ENCODE results near the gene ROCK1.
"Not testable (repeated sequence)": the region's sequence is repeated elsewhere in the genome, so short reads cannot be mapped to it uniquely, and the experiment has no call there.

Gene ROCK1

DNA sequence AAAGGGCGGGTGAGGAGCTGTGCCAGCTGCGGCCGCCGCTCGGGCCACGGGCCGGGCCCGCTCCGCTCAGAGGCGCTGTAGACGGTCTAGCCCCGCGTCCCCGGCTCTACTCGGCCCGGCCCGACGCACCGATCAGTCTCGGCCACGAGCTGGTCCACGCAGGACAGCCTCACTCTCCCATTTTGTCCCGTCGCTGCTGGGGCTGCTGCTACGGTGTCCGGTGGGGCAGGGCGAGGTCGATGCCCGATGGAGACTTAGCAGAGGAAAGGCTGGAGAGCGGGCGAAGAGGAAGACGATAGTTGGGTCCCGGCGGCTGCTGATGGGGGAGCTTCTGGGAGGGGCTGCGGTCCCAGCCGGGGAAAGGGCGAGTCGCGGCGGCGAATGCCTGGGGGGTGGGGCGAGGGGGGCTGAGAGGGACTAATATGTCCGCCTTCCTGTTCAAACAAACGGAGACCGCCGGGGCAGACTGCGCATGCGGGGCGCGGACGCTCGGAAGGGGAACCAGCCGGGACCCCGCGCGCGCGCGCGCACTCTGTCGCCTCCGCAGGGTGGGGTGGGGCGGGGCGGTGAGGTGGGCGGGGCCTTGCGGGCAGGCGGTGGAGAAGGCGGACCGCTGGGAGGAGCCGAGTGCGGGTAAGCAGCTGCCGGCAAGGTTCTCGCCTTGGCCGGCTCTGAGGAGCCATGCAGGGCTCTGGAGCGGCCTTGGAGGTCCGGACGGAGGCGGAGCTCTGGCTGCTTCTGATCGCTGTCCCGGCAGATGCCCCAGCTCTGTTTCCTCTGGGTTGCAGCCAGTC lies at the start of gene ROCK1:
ROCK1 (minus strand) TSS at position 468 of the 794 bp plus-strand sequence. CDS start 903 bp downstream, outside the sequence.
- peak; percentile 98 to 99 (median 98) for DNase-seq (ENCODE audit: low read depth in 4 of 4, low spot score in 1 of 4)

DNA sequence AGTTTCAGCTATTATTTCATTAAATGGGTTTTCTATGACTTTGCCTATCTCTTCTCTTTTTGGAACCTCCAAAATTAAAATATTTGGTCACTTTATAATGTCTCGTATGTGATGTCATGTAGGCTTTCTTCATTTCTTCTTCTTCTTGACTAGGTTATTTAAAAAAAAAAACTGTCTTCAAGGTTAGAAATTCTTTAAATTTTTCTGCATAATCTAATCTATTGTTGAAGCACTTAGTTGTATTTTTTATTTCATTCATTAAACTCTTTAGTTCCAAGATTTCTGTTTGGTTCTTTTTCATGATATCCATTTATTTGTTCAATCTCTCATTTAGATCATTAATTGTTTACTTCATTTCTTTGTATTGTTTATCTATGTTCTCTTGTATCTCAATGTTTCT lies 43.8 kb upstream of the ROCK1 start:
- DNase-seq (ENCODE audit: low read depth in 4 of 4, low spot score in 1 of 4): no peak

GRCh38 chr18:21146016-21146415 lies 34.4 kb upstream of the ROCK1 start:
- no peak for DNase-seq (ENCODE audit: low read depth in 4 of 4, low spot score in 1 of 4)

DNA sequence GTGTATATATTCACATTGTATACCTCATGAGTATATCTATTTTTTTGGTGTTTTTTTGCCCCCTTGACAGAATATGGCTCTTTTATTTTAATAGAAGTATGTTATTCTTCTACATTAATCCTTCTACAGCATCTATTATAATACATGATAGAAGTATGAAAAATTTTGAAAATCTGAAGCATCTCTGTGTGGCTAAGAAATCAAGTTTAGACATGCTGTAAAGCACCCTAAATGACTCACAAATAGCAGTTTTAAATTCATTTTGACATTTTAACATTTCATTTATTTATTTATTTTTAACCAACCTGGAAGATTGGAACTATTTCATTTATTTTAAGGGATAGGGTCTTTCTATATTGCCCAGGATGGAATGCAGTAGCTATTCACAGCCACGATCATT lies 33.8 kb upstream of the ROCK1 start:
- DNase-seq (ENCODE audit: low read depth in 4 of 4, low spot score in 1 of 4): no peak

DNA sequence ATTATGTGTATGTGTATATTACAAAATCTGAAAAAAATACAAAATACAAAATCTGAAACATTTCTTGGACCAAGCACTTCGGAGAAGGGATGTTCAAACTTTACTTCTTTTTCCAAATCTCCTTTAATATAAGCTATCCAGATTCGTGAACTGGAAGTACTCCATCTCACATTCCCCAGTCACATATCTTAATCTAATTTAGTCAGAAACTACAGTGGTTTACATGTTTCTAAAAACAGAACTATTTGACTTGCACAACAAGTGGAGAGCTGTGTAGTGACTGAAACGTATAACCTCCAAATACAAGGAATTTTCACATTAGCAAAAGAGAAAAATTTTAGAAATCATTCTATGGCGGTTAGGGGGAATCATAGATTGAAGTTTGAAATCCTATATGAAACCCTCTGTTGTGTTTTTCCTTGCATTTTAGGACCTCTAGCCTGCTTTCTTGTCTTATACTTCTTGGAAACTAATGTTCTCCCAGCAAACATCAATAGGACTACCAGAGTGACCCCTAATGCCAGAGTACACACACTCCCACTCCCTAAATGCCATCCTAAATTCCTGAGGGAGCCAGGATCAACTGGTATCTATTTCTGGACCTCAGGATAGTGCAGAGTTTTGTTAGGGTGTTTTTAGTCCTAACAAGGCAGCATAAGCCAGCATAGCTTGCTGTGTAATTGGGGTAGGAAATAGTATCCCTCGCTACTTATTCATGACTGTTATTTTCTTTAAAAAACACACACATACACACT lies 30.2 kb upstream of the ROCK1 start:
- DNase-seq (ENCODE audit: low read depth in 4 of 4, low spot score in 1 of 4): no peak

- not testable (repeated sequence) for DNase-seq (ENCODE audit: low read depth in 4 of 4, low spot score in 1 of 4)
These were observed 26.3 kb upstream of the ROCK1 start for GRCh38 chr18:21137719-21138488.

DNA sequence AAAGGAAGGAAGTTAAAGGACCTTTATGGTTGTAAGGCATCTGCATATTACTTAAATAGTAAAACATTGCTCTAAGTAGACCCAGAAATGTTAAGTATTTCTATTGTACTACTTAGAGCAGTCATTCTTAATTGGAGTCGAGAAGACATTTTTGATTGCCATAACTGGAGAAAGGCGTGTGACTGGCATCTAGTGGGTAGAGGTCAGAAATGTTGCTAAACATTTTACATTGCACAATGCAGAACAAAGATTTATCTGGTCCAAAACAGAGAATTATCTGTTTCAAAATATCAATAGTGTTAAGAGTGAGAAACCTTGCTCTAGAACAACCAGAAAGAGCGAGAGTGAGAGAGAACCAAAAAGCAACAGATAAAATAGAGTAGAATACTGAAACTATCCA lies 23.3 kb upstream of the ROCK1 start:
- DNase-seq (ENCODE audit: low read depth in 4 of 4, low spot score in 1 of 4): no peak

GRCh38 chr18:21132398-21132918 lies 20.8 kb upstream of the ROCK1 start:
- no peak for DNase-seq (ENCODE audit: low read depth in 4 of 4, low spot score in 1 of 4)

GRCh38 chr18:21131698-21132227 lies 20.1 kb upstream of the ROCK1 start:
- no peak for DNase-seq (ENCODE audit: low read depth in 4 of 4, low spot score in 1 of 4)

- DNase-seq (ENCODE audit: low read depth in 4 of 4, low spot score in 1 of 4): no peak
These were observed 18.1 kb upstream of the ROCK1 start for GRCh38 chr18:21129566-21130216.

- DNase-seq (ENCODE audit: low read depth in 4 of 4, low spot score in 1 of 4): no peak
These were observed 11.8 kb upstream of the ROCK1 start for GRCh38 chr18:21123290-21123926.

DNA sequence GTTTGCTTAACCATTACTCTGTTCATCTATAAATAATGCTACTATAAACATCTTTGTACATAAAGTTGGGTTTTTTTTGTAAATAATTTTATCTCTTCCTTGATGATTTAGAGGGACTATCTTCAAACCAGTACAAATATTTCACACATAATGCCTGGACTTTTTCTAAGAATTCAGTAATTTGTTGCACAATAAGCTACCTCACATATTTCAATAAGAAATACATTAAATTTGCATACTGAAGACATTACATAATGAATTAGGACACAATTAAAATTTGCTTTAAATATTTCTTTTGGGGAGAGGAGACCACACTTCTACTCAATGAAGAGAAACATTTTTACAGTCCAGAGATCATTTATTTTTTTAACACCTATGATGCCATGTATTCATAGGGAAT lies 7.2 kb upstream of the ROCK1 start:
- DNase-seq (ENCODE audit: low read depth in 4 of 4, low spot score in 1 of 4): no peak

GRCh38 chr18:21117409-21118131 lies 6.0 kb upstream of the ROCK1 start:
- DNase-seq (ENCODE audit: low read depth in 4 of 4, low spot score in 1 of 4): no peak

DNA sequence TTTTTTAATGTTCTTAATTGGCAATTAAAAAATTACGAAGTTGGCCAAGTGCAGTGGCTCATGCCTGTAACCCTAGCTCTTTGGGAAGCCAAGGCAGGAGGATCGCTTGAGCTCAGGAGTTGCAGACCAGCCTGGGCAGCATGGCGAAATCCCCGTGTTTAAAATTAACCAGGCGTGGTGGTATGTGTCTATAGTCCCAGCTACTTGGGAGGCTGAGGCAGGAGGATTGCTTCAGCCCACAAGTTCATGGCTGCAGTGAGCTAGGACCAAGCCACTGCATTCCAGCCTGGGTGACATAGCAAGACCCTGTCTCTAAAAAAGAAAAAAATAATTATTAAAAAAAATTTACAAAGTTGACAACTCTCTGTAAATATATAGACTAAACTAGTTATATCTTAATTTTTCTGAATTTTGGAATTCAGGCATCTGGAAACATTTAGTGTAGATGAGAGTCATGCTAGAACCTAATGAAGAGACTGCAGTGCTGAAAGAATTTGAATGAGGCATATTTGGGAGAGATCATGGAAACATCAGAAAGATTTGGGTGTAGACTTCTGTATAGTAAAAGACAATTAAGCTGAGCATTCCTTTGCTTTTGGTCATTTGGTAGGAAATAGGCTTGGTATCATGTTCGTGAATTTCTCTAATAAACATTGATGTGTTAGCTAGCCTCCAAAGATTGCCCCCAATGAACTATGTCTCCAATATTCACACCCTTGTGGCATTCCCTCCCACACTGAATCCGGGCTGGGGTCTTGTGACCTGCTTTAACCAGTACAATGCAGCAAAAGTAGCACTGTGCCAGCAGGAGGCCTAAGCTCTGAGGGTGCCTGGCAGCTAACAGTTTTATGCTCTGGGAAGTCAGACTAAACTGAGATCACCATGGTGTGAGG lies 4.2 kb upstream of the ROCK1 start:
- DNase-seq (ENCODE audit: low read depth in 4 of 4, low spot score in 1 of 4): no peak

DNA sequence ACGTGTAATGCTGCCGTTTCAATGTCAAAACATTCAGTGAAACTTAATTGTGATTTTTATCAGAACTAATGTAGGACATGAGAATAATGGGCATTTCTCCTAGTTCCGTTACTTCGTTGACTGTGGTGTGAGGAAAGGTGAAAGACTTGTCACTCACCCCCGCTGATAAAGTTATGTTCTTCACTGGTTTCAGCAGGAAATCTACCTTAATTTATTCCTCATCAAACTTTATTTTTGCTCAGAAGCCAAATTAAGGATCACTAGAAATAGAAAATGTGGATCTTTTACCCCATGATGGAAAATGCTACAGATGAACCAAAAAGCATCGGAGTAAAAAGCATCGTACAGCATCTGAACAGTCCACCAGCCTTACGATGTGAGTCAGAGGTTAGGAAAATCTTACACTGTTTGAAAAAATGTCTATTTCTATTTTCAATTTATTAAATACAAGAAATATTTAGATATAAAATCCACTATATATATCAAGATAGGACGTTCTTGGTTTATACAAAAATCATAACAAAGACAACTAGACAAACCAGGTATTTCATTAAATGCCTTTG lies 1.0 kb upstream of the ROCK1 start:
- DNase-seq (ENCODE audit: low read depth in 4 of 4, low spot score in 1 of 4): no peak

DNA sequence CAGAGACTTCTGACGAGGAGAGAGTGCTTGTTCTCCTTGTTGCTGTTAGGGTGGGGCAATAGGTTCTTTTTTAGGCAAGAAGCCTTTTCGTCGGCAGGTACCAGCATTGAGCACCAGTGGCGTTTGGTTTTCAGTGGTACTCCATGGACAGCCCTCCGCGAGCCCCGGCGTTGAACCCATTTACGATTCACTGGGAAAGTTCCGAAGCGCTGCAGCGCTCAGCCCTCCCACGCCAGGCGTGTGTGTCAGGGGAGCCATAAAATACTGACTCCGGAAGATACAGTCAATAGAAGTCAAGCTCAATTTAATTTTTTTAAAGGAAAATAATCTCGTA lies 494 bp upstream of the ROCK1 start:
- DNase-seq (ENCODE audit: low read depth in 4 of 4, low spot score in 1 of 4): peak in 1 of 4 experiments; percentile 35

DNA sequence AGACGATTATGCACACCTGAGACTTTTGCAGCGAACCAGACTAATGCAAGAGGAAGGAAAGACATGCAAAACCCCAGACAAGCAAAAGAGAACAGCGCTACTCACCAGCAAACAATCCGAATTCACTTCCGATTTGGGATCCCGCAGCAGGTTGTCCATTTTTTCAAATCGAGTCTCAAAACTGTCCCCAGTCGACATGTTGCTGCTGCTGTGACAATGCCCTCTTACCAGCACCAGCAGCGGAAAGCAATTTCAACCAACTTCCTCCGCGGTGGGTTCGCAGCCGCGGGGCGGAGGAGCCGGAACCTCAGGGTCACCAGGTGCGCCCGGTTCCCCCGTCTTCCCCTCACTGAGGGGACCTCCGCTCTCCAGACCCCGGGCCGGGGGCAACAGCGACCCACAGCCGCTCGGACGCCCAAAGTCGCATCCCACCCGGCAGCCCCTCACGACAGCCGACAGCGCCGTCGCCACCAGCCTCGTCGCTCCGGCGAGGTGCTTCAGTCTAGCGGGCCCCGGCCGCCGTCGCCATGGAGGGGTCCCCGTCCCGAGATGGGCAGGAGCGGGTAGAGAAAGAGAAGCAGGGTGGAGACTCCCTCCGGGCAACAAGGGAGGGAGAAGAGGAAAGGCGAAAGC lies 784 bp downstream of the ROCK1 start:
- DNase-seq (ENCODE audit: low read depth in 4 of 4, low spot score in 1 of 4): peak; percentile 17 to 43 (median 36)

All from stimulated activated CD4-positive, alpha-beta T cell treated with anti-CD3 and anti-CD28 coated beads, Interleukin-1b, Interleukin-23, amount 100 ng/mL, for 24 hours (primary cell).